PC-9 (cell line): ENCODE measurements around the gene SERTAD2.

Experiments used
- EZH2 ChIP-seq: fragments of 200-600 bp; sonication (generic); IDR thresholded peaks from 2 replicates; pipeline ENCODE4 v1.8.0; 2017; ENCODE audit warnings: antibody characterized with exemption, low read depth
- TF ChIP-seq, protein P1 (sequence below): fragments of 200-600 bp; sonication (generic); conservative IDR thresholded peaks from 2 replicates; pipeline ENCODE4 v1.6.1; 2017; ENCODE audit warnings: mixed run types, antibody characterized with exemption, mild to moderate bottlenecking, moderate library complexity

DNA sequence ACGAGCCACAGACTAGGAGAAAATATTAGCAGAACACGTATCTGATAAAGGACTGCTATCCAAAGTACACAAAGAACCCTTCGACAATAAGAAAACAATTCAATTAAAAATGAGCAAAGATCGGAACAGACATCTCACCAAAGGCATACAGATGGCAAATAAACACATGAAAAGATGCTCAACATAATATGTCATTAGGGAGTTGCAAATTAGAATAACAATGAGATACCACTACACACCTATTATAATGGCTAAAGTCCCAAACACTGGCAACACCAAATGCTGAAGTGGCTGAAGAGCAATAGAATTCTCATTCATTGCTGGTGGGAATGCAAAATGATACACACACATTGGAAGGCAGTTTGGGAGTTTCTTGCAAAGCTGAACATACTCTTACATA lies 33.1 kb downstream of the SERTAD2 start:
- TF ChIP-seq, protein P1, sequence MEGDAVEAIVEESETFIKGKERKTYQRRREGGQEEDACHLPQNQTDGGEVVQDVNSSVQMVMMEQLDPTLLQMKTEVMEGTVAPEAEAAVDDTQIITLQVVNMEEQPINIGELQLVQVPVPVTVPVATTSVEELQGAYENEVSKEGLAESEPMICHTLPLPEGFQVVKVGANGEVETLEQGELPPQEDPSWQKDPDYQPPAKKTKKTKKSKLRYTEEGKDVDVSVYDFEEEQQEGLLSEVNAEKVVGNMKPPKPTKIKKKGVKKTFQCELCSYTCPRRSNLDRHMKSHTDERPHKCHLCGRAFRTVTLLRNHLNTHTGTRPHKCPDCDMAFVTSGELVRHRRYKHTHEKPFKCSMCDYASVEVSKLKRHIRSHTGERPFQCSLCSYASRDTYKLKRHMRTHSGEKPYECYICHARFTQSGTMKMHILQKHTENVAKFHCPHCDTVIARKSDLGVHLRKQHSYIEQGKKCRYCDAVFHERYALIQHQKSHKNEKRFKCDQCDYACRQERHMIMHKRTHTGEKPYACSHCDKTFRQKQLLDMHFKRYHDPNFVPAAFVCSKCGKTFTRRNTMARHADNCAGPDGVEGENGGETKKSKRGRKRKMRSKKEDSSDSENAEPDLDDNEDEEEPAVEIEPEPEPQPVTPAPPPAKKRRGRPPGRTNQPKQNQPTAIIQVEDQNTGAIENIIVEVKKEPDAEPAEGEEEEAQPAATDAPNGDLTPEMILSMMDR = no peak
- TF ChIP-seq EZH2 = no peak
